Hypothalamus (tissue), 51 donors: ENCODE results near the gene ATP8A1.

Experiments
- DNase-seq, 51 donors: peaks; one replicate each; lab custom pipeline; 2025; lab: John Stamatoyannopoulos, UW

Gene ATP8A1

DNA sequence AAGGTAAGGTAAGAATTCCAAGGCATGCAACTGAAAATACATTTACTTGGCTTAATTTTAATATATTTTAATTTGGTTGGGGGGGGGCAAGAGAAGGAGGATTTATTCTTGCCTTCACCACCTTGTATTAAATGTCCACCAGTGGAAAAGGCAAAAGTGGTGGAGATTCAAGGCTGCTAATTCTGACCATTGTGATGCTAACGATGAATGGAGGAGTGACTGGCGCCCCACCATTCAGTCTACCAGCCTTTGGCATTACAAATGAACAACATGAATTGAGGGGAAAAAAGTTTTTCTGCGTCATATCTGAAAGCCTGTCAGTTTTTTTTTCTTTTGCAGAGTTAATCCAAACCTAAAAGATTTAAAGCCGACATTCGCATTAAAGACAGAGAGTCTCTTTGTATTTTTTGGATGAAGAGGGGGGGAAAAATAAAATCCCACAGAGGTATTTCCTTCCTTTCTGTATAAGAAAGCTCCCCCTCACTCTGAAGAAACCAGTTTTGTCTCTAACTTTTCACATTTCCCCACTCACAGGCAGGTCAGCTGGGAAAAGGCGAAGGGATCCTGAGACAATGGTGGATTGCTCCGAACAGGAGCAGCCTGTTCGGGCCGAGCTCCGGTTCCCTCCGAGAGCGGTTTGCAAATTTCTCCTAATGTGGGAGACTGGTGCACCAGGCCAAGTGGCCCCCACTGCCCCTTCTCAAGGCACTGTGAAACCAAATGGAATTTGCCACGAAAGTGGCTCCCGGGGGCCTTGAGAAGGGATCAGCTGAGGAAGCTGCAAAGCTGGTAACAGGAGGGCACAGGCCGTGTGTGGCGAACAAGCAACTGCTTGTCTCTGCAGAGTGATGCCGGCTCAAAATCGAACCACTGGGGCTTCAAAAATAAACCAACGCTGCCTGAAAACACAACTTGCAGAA lies 231.5 kb downstream of the ATP8A1 start:
- peak in 2 of 51 donors; percentile 5 to 10 for DNase-seq

GRCh38 chr4:42420140-42420539 lies 236.8 kb downstream of the ATP8A1 start:
- DNase-seq, result no peak

- DNase-seq, result no peak
These were observed 239.4 kb downstream of the ATP8A1 start for GRCh38 chr4:42417550-42417949.

DNA sequence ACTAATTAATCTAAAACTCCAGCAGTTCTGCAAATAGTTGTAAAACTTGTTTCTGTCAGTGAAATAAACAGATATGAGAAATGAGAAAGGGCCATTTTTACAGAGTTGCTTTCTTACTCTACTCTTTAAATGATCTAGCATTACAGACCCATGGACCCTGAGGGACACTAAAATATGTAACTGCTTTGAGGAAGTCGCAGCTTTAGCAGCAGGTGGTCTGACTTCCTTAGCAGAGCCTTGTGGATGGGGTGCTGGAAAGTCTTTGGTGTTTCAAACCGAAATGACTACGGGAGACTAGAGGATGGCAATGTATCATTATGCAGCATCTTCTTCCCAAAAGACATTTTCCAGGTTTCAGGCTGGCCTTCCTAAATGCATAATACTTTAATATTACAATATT lies 240.9 kb downstream of the ATP8A1 start:
- DNase-seq, result no peak

DNA sequence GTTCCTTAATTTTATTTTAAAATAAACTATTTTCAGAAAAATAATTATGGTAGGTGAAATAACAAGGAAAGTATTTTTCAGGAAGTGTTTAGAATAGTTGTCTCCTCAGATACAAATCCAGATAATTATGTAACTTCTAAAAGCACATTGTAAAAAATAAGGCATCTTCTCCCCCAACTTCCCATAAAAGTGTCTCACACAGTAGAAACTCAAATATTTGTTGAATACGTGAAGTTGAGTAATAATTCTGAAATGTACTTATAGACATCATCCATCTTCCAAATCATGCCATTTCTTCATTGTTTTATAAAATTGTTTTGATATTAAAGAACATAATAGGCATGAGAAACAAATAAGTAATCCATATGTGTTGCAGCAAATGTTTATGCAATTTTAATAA lies 241.6 kb downstream of the ATP8A1 start:
- no peak for DNase-seq

DNA sequence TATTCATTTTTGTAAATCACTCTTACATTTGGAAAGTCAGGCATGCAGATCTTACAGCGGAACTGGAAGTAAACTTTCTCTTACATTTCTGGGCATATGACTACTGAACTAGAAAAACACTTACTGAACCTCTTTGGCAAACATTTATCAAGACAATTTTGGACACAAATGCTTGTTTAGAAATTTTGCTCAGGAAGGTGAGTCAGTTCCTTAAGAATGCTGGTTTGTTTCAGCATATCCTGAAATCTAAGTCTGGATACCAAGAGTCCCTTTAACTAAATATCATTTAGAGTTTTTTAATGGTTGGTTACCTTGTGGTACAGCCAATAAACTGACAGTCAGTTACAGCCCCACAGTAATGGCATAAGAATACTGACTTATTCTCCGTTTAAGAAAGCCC lies 244.7 kb downstream of the ATP8A1 start:
- DNase-seq, result no peak

GRCh38 chr4:42411803-42412202 lies 245.1 kb downstream of the ATP8A1 start:
- DNase-seq, result no peak

DNA sequence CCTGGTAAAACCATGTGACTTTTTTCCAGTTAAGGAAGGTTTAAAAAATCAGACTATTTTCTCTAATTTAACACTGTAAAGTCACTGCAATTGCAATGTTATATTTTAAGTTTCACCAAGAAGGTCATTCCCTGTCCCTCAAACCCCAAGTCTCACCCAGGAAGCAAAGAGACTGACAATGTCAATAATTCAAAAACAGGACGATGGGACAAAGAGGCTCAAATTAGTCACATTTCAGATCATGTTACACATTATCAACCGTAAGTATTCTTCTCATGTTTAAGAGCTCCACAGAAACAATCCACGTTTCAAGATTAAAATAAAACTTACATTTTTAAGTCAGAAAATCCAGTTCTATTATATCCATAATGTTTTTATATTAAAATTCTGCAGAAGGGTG lies 246.5 kb downstream of the ATP8A1 start:
- no peak for DNase-seq

DNA sequence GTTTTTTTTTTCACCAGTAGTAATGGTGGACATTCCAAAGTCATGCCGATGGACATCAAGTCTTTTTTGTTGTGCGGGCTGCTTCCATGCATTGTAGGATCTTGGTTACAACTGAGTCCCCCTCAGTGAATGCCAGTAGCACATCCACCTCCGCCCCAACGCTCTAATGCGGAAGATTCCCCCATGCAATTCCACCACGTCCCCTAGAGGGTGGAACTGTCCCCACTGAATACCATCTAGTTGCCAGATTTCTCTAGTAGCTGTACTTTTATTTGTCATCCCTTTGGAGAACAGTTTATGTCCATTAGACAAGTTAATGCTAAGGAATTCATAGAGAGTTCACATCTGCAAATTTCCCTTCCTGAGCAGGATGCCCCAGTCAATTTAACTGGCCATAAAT lies 252.9 kb downstream of the ATP8A1 start:
- no peak for DNase-seq

DNA sequence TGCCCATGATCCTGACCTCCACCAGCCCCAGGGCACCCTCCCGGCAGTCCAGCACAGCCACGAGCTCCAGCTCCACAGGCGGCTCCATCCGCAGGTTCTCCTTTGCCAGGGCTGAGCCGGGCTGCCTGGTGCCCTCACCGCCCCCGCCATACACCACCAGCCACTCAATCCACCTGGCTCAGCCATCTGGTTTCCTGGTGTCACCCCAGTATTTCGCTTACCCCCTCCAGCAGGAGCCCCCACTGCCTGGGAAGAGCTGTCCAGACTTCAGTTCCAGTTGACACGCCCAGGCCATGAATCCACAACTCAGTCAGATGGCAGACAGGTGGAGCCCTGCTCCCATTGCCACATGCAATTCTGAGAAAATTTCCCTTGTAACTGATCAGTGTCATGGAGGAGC lies 255.7 kb downstream of the ATP8A1 start:
- DNase-seq, result no peak

GRCh38 chr4:42399393-42399792 lies 257.5 kb downstream of the ATP8A1 start:
- no peak for DNase-seq

DNA sequence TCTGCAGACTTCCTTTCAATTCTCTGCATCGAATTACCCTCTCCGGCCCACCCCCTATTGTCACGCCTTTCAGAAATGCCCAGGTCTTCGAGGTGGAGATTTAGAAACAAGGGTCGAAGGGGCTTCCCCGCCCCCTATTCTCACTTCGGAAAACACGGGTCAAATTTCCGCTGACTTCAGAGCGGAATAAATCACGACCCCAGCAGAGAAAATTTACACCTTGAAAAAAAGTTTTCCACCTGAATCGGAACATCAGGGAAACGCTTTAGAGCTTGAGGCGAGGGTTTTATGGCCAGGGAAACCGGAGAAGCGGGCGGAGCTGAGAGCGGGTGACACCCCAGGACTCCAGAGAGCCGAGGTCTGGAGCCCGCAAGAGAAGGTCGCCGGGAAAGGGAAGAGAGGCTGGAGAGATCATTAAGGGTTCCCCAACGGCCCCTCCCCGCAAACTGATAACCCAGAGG lies 258.0 kb downstream of the ATP8A1 start:
- no peak for DNase-seq

GRCh38 chr4:42398171-42398870 lies 258.6 kb downstream of the ATP8A1 start:
- DNase-seq, result peak in 1 of 51 donors; percentile 29

GRCh38 chr4:42397635-42398170 lies 259.2 kb downstream of the ATP8A1 start:
- DNase-seq, result no peak

GRCh38 chr4:42396752-42397634 lies 259.9 kb downstream of the ATP8A1 start, which contains the start of gene SHISA3:
Gene SHISA3, plus strand, starts transcription at chr4:42397488. Its CDS starts 569 bp downstream, at chr4:42398057.
- peak in 1 of 51 donors; percentile 1 for DNase-seq

- no peak for DNase-seq
These were observed 260.5 kb downstream of the ATP8A1 start for GRCh38 chr4:42396361-42396751.

DNA sequence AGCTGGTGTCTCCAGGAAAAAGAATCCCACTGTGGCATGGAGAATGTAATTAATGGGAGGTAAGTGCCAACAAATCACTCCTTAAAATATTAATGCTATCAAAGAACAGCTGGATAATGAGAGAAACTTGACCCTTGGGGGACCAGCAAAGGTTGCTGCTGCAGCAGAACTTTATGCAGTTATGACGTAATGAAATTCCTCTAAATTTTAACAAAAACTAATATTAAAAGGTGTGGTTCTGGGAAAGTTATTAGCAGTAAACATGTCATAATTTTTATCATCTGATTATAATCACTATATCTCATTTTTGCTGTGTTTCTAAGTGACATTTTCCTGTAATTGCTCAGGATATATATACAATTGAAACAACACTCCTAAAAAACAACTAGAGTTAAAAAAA lies 261.3 kb downstream of the ATP8A1 start:
- no peak for DNase-seq

- DNase-seq, result no peak
These were observed 264.5 kb downstream of the ATP8A1 start for GRCh38 chr4:42392436-42392835.

GRCh38 chr4:42391981-42392380 lies 264.9 kb downstream of the ATP8A1 start:
- DNase-seq, result no peak

- DNase-seq, result no peak
These were observed 265.6 kb downstream of the ATP8A1 start for GRCh38 chr4:42391355-42391664.
